Stimulated activated CD8-positive, alpha-beta memory T cell treated with anti-CD3 and anti-CD28 coated beads, Interleukin-12 subunit alpha, Interleukin-12 subunit beta, amount 100 ng/mL, for 1 hour (primary cell): ENCODE measurements around the gene MT1E.
A peak's percentile ranks its signal among the peaks of the same experiment; 100 is the strongest.
"Not testable (repeated sequence)": the region's sequence is repeated elsewhere in the genome, so short reads cannot be mapped to it uniquely, and the experiment has no call there.

ENCODE experiments used
- DNase-seq: peaks from one replicate; pipeline ENCODE4 v3.0.0-alpha.2; 2020; ENCODE audit warnings: low read depth

Gene MT1E

DNA sequence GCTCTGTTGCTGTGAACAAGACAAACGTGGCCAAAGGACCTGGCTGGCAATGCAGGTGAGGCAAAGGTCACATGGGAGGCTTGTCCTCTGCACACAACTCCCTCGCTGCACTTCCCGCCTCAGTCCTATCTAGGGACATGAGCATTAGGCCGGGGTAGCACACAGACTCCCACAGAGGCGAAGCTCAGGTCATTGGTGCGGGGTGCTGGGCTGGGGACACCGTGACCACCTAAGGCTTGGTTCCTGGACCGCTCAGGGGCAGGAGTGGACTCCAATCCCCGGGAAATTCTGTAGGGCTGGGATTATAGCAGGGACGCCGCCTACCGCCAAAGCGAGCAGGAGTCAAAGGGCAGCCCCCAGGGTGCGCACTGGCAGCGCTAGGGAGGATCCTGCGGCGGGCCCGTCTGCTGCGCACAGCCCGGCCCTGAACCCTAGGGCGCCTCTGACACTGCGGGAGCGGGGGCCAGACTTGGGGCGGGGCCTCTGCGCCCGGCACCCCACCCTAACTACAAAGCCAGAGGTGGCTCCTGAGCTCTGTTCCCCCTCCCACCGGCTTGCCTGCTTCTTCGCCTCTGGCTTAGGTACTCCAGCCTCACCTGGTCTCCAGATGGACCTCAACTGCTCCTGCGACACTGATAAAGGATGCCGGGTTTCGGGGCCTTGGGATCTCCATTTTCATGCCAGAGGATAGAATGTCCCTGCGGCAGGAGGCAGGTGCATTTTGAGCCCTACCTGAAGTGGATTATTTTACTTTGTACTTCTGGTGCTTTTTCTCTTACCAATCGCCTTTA, 22.3 kb downstream of the MT1E start:
- DNase-seq: no peak

DNA sequence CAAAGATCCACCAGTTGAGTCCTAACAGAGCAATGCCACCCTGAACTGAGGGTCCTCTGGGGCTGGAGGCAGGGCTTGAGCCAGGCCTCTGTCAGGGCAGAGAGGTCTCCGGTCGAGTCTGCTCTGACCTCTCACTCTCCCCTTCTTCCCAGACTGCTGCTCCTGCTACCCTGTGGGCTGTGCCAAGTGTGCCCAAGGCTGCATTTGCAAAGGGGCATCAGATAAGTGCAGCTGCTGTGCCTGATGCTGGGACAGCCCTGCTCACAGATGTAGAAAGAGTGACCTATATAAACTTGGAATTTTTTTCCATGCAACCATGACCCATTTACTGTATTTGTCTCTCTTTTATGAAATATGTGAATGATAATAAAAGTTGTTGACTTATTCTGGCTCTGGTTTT, 23.7 kb downstream of the MT1E start:
- DNase-seq: no peak

DNA sequence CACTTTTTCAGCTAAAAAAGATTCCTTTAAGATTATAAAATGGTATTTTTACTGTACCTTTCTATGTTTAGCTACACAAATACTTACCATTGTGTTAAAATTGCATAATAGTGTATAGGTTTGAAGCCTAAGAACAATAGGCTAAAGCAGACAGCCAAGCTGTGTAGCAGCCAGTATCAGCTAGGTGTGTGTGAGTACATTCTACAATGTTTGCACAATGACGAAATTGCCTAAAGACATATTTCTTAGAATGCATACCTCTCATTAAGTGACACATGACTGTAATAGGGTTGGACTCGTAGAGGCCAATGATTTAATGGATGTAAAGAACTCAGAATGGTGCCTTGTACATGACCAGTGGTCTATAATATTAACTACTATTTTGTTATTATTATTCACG, 24.2 kb downstream of the MT1E start:
- DNase-seq: no peak

DNA sequence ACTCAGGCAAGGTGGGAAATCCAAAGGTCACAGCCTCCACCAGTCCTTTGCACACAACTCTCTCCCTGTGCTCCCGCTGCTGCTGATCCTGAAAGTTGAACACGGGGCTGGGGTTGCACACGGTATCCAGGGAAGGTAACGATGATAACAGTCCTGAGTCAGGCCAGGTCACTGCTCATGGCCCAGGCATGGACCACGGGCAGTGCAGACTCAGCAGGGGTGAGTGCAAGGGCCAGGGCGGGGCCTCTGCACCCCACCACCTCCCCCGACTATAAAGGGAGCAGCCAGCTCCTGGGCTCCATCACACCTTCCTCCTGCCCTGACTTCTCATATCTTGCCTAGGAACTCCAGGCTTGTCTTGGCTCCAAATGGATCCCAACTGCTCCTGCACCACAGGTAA, 26.0 kb downstream of the MT1E start, which contains the start of gene MT1B:
TSS of gene MT1B (plus strand) at position 301 of the 400 bp plus-strand sequence. CDS start at position 369, 68 bp downstream.
- no peak for DNase-seq

DNA sequence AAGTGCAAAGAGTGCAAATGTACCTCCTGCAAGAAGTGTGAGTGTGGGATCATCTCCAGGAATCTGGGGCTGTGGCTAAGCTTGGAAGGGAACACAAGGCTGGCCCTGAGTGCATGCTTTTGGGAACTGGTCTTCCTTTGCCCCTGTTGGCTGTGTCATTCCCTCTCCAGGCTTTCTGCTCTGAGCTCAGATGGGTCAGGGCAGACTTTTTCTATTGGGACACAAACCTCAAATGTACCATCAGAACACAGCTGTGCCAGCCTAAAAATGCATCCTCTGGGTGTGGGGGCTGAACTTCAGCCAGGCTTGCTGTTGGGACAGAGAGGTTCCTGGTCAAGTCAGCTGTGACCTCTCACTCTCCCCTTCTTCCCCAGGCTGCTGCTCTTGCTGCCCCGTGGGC, 27.0 kb downstream of the MT1E start:
- no peak for DNase-seq

DNA sequence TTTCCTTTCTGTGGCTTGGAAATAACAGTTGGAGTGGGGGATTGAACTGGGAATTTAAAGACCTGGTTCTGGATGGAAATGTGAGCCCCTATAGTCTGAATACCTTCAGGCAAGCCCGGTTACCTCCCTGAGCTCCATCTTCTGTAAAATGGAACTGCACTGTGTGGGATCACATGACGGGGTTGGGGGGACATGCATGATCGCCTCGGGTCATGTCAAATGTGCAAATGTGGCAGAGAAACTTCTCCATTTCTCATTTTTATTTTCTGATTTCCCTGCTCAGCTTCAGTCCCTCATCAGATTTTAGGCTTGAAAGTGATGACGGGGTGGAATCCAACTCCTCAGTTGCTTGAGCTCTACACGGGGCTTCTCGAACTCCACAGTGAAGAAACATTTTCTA, 27.6 kb downstream of the MT1E start:
- DNase-seq: no peak

DNA sequence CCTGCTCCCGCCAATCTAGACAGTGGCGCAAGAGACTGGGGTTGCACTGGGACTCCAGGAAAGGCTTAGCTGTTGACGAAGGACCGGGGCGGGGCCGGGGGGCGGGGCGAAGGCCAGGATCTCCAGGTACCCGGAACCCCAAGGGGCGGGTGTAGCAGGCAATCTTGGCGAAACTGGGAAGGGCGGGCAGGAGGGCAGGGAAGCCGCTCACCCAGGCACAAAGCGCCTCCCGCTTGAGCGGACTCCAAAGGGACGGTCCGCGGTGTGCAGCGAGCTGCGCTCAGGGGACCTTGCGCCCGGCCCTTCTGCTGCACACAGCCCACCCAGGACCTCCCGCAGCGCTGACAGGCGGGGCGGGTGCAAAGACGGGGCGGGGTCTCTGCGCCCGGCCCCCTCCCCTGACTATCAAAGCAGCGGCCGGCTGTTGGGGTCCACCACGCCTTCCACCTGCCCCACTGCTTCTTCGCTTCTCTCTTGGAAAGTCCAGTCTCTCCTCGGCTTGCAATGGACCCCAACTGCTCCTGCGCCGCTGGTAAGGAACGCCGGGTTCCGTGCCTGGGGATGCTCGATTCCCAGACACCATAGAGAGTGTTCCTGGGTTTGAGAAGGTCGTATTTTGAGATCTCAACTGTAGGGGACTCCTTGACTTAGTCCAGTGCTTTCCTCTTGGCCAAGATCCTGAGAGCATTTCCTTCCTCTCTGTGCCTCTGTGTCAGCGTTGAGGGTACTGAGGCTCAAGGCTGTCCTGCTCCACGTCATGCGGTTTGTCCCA, 32.2 kb downstream of the MT1E start, which contains the start of gene MT1F:
TSS of gene MT1F (plus strand) at position 405 of the 772 bp plus-strand sequence. CDS start at position 505, 100 bp downstream.
- DNase-seq: peak; percentile 51

DNA sequence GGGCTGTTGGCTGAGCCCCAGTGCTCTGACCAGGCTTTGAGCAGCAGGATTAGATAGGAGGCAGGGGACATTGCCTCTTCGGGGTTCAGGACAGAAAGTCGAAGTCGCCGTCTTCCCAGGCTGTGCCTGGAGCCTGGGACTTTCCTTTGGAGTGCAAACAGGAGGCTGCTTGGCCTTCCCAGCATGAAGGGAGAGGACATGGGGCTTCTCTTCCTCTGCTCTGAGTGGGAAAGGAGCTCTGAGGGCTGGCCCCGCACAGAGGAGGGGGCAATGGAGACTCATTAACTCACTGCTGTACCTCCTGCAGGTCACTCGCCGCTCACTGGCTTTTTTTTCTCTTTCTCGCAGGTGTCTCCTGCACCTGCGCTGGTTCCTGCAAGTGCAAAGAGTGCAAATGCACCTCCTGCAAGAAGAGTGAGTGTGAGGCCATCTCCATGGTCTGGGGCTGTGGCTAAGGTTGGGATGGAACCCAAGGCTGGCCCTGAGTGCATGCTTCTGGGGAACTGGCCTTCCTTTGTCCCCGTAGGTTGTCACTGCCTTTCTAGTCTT, 32.8 kb downstream of the MT1E start:
- no peak for DNase-seq

DNA sequence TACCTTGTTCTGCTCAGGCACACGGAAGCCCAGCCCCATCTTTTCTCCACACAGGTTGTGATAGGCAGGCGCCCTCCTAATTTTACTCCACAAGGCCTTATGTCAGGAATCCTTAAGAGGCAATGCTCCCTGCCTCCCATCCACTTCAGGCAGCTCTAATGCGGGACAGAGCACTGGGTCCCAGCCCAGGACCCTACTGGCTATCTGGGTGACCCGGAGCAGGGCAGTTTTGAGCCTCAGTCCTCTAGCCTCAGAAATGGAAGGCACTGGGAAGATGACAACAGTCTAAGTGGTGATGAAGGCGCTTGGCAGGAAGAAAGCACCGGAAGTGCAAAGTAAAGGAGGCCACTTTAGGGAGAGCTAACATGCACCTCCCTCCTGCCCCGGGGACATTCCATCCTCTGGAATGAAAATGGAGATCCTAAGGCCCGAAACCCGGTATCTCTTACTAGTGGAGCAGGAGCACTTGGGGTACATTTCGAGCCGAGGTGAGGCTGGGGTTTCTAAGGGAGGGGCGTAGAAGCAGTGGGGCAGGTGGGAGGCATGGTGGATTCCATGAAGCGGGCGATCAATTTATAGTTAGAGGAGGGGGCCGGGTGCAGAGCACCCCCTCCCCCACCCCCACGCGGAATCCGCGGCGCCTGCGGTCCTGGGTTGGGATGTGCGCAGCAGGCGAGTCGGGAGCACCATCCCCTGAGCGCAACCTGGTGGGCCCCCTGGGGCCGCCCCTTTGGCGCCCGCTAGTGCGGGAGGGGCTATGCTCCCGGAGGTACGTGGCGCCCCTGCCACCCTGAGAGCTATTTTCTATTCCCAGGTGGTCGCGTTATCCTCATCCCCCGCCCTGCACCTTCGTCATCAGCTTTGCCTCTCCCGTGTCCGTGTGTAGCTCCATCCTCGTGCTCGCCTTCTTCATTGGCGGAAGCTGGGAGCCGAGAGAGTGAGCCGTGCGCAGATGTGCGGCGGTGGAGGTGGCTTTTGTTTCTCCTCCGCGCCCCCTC, 37.1 kb downstream of the MT1E start:
- DNase-seq: no peak

DNA sequence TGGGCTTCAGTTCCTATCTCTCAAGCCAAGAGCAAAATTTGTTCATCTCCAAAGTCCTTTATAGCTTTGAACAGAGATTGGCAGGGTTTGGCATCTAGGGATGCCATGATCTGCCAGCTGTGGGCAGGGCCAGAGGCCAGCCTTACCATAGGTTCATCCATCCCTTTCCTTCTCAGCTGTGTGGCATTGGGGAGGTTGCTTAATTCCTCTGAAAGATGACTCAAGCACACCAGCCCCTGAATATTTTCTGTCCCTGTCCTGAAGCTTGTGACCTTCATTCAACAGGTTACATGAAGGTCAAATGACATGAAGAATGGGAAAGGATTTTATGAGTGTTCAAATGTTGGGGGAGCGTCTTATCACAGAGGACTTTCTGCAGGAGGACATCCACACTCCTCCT, 38.9 kb downstream of the MT1E start:
- no peak for DNase-seq

DNA sequence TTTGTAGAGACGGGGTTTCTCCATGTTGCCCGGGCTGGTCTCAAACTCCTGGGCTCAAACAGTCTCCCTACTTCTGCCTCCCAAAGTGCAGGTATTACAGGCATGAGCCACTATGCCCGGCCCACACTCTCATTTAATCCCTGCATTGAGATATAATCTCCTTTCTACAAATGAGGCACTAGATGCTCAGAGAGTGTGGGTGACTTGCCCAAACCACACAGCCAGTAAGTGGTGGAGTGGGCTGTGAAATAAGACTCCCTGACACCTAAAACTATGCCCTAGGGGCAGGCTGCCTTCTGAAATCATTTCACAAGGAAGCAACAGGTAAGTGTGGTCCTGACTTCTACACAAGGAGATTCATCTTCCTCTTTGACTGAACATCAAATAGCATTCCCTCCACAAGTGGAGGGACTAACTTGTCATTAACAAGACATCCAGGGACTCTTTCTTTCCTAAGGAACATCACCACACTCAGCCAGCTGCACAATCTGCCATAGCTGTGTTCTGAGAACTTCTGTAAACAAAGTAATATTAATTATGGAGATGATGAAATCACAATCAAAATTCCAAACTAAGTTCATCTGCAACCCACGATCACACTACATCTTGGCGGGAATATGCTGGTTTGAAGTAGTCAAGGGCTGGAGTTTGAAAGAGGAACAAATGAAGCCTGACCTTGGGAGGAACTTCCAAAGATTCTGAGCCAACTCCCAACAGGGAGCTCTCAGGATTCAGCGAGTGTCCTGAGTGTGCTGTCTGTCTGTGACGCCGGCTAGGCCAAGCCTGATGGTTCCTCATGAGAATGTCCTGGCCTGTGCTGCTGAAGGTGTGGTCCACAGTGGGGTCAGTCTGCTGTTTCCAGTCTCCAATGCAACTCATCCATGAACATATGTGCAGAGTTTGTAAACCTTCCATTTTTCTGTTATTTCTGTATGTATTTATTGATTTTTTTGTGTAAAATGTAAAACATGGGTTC, 40.0 kb downstream of the MT1E start:
- not testable (repeated sequence) for DNase-seq

DNA sequence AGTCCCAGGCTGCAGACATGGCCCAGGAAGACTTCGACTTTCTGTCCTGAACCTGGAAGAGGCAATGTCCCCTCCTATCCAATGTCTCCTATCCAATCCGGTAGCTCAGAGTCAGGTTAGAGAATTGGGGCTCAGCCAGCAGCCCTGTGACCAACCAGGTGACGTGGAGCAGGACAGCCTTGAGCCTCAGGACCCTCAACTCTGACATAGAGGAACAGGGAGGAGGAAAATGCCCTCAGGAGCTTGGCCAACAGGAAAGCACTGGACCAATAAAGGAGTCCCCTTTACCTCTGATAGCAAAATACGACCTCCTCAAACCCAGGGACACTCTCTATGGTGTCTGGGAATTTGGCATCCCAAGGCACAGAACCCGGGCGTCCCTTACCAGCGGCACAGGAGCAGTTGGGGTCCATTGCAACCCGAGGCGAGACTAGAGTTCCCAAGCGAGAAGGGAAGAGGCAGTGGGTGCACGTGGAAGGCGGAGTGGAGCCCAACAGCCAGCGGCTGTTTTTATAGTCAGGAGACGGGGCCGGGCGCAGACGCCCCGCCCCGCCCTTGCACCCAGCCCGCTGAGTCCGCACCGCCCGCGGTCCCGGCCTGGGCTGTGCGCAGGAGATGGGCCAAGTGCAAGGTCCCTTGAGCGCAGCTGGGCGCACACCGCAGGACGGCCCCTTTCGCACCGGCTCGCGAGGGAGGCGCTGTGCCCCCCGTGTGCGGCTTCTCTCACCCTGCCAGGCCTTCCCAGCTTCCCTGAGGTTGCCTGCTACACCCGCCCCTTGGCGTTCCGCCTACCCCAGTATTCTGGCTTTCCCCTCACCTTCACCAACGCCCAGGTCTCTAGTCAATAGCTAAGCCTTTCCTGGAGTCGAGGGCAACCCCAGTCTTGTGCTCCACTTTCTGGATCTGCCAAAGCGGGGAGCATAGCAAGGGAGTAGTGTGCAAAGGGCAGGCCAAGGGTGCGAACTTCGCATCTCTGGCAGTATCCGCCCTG, 42.3 kb downstream of the MT1E start, which contains the start of gene MT1G:
TSS of gene MT1G (minus strand) at position 485 of the 991 bp plus-strand sequence. CDS start at position 413, 72 bp downstream.
- no peak for DNase-seq

DNA sequence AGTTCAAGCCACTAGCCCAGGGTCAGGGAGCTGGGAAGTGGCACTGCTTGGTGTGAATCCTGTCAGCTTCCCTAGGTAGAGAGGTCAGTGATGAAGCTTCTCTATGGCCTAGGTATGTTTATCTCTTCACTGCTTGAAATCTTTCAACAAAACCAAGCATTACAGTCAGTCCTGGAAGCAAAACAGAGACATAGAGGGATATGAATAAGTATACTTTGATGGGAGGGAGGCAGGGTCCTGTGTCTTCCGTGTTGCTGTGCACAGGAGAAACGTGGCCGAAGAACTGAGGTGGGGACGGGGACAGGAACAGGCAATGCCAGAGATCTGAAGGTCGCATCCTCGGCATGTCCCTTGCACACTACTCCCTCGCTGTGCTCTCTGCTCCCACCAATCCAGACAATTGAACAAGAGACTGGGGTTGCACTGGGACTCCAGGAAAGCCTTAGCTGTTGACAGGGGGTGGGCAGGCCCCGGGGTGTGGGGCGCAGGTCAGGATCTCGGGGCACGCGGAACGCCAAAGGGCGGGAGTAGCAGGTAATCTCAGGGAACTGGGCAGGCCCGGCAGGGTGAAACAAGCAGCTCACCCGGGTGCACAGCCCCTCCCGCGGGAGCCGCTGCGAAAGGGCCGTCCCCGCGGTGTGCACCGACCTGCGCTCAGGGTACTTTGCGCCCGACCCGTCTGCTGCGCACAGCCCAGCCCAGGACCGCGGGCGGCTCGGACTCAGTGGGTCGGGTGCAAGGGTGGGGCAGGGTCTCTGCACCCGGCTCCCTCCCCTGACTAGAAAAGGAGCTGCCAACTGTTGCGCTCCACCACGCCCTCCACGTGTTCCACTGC, 43.6 kb downstream of the MT1E start, which contains the start of gene MT1H:
TSS of gene MT1H (plus strand) at position 810 of the 835 bp plus-strand sequence. CDS start 71 bp downstream, outside the sequence.
- DNase-seq: no peak

DNA sequence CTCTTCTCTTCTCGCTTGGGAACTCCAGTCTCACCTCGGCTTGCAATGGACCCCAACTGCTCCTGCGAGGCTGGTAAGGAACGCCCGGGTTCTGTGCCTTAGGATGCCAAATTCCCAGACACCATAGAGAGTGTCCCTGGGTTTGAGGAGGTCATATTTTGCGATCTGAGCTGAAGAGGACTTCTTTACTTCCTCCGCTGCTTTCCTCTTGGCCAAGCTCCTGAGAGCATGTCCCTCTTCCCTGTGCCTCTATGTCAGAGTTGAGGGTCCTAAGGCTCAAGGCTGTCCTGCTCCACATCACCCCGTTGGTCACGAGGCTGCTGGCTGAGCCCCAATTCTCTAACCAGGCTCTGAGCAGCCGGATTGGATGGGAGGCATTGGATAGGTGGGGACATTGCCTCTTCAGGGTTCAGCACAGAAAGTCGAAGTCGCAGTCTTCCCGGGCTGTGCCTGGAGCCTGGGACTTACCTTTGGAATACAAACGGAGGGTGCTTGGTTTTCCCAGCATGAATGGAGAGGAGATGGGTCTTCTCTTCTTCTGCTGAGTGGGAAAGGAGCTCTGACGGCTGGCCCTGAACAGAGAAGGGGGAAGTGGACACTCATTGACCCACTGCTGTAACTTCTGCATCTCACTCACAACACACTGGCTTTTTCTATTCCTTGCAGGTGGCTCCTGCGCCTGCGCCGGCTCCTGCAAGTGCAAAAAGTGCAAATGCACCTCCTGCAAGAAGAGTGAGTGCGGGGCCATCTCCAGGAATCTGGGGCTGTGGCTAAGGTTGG, 44.4 kb downstream of the MT1E start:
- DNase-seq: no peak

DNA sequence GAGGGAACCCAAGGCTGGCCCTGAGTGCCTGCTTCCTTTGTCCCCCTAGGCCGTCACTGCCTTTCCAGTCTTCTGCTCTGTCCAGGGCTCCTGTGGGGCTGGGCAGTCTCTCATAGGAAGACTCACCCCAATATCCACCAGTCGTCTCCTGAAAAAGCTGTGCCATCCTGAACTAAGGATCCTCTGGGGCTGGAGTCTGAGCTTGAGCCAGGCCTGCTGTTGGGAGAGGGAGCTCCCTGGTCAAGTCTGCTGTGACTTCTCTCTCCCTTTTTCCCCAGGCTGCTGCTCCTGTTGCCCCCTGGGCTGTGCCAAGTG, 45.0 kb downstream of the MT1E start:
- DNase-seq: no peak

DNA sequence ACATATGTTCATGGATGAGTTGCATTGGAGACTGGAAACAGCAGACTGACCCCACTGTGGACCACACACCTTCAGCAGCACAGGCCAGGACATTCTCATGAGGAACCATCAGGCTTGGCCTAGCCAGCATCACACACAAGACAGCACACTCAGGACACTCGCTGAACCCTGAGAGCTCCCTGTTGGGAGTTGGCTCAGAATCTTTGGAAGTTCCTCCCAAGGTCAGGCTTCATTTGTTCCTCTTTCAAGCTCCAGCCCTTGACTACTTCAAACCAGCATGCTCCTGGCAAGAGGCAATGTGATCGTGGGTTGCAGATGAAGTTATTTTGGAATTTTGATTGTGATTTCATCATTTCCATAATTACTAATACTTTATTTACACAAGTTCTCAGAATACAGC, 46.1 kb downstream of the MT1E start:
- DNase-seq: not testable (repeated sequence)

DNA sequence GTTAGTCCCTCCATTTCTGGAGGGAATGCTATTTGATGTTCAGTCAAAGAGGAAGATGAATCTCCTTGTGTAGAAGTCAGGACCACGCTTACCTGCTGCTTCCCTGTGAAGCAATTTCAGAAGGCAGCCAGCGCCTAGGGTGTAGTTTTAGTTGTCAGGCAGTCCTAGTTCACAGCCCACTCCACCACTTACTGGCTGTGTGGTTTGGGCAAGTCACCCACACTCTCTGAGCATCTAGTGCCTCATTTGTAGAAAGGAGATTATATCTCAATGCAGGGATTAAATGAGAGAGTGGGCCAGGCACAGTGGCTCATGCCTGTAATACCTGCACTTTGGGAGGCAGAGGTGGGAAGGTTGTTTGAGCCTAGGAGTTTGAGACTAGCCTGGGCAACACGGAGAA, 46.6 kb downstream of the MT1E start:
- DNase-seq: not testable (repeated sequence)
